Gastrocnemius medialis (tissue), 4 donors: ENCODE results near the gene RABGEF1.

Experiments used
- POLR2A ChIP-seq, 2 donors: fragments of 450-650 bp; IDR thresholded peaks; one replicate each; pipeline ENCODE4 v1.6.1; 2017; ENCODE audit warnings: antibody characterized with exemption in 2 of 2, mild to moderate bottlenecking in 2 of 2, moderate library complexity in 2 of 2
- TF ChIP-seq, protein P1 (sequence below), 5 experiments: fragments of 450-650 bp in 3 of 5; fragments of 200-600 bp in 2 of 5; sonication (generic) in 2 of 5; IDR thresholded peaks in 4 of 5; conservative IDR thresholded peaks in 1 of 5; 1 replicate in 4 of 5; 2 replicates in 1 of 5; pipeline ENCODE4 v1.5.1; 2016 to 2019; ENCODE audit warnings: antibody characterized with exemption in 5 of 5, mild to moderate bottlenecking in 3 of 5, moderate library complexity in 3 of 5

GRCh38 chr7:66699998-66700397 lies 40.5 kb upstream of the RABGEF1 start:
- TF ChIP-seq, protein P1, sequence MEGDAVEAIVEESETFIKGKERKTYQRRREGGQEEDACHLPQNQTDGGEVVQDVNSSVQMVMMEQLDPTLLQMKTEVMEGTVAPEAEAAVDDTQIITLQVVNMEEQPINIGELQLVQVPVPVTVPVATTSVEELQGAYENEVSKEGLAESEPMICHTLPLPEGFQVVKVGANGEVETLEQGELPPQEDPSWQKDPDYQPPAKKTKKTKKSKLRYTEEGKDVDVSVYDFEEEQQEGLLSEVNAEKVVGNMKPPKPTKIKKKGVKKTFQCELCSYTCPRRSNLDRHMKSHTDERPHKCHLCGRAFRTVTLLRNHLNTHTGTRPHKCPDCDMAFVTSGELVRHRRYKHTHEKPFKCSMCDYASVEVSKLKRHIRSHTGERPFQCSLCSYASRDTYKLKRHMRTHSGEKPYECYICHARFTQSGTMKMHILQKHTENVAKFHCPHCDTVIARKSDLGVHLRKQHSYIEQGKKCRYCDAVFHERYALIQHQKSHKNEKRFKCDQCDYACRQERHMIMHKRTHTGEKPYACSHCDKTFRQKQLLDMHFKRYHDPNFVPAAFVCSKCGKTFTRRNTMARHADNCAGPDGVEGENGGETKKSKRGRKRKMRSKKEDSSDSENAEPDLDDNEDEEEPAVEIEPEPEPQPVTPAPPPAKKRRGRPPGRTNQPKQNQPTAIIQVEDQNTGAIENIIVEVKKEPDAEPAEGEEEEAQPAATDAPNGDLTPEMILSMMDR (IDR thresholded peaks at IDR 0.05 in 4 of 5, conservative IDR thresholded peaks at IDR 0.05 in 1 of 5) = no peak
- no peak for TF ChIP-seq POLR2A (IDR thresholded peaks at IDR 0.05)
